H9 (cell line): ENCODE data around the gene TMC2. TPM values are rescaled to one million over a fixed set of nuclear protein-coding genes. Genes with fewer than 3 reads are reported as not detected.

ENCODE experiments used
- DNase-seq: peaks from one replicate; pipeline ENCODE4 v3.0.0-alpha.2; 2017
- H2AFZ ChIP-seq: one replicate; pipeline ENCODE4 v1.6.1; 2013; ENCODE audit warnings: mild to moderate bottlenecking, low read length, control low read depth, moderate library complexity
- H2AK5ac ChIP-seq: 2 replicates; pipeline ENCODE4 v1.6.1; 2013; ENCODE audit warnings: low read length, control low read depth, mixed read lengths; ENCODE audit not compliant: insufficient read length
- H2BK120ac ChIP-seq: one replicate; pipeline ENCODE4 v1.6.1; 2013; ENCODE audit warnings: low read depth, mild to moderate bottlenecking, low read length, control low read depth, inconsistent platforms; ENCODE audit not compliant: poor library complexity, severe bottlenecking
- H2BK12ac ChIP-seq: 2 replicates; pipeline ENCODE4 v1.6.1; 2013; ENCODE audit warnings: low read length, control low read depth, mixed read lengths, low read depth; ENCODE audit not compliant: insufficient read length
- H2BK15ac ChIP-seq: 2 replicates; pipeline ENCODE4 v1.6.1; 2013; ENCODE audit warnings: low read depth, low read length, control low read depth
- H2BK20ac ChIP-seq: one replicate; pipeline ENCODE4 v1.6.1; 2013; ENCODE audit warnings: low read depth, mild to moderate bottlenecking, low read length, control low read depth, inconsistent platforms; ENCODE audit not compliant: poor library complexity, severe bottlenecking
- H2BK5ac ChIP-seq: 2 replicates; pipeline ENCODE4 v1.6.1; 2013; ENCODE audit warnings: low read length, control low read depth, mixed read lengths; ENCODE audit not compliant: insufficient read length
- H3K14ac ChIP-seq: 2 replicates; pipeline ENCODE4 v1.6.1; 2013; ENCODE audit warnings: low read length, control low read depth; ENCODE audit not compliant: insufficient read depth
- H3K18ac ChIP-seq: 2 replicates; pipeline ENCODE4 v1.6.1; 2013; ENCODE audit warnings: low read depth, mild to moderate bottlenecking, mixed read lengths, low read length, control low read depth; ENCODE audit not compliant: insufficient read length
- H3K23ac ChIP-seq: 2 replicates; pipeline ENCODE4 v1.6.1; 2013; ENCODE audit warnings: low read length, control low read depth, mixed read lengths, low read depth; ENCODE audit not compliant: insufficient read length
- H3K23me2 ChIP-seq: 2 replicates; pipeline ENCODE4 v1.6.1; 2013; ENCODE audit warnings: low read depth, mild to moderate bottlenecking, mixed read lengths, low read length, control low read depth; ENCODE audit not compliant: insufficient read length, poor library complexity, severe bottlenecking
- H3K27ac ChIP-seq: 2 replicates; pipeline ENCODE4 v1.5.1; 2013; ENCODE audit warnings: low read length, control low read depth, mixed read lengths, low read depth; ENCODE audit not compliant: insufficient read length
- H3K27me3 ChIP-seq: 2 replicates; pipeline ENCODE4 v1.6.1; 2013; ENCODE audit warnings: low read length, control low read depth, inconsistent platforms; ENCODE audit not compliant: insufficient read depth
- H3K4ac ChIP-seq: 2 replicates; pipeline ENCODE4 v1.6.1; 2013; ENCODE audit warnings: low read depth, mild to moderate bottlenecking, control low read depth, inconsistent platforms, low read length, moderate library complexity
- H3K4me1 ChIP-seq: 2 replicates; pipeline ENCODE4 v1.6.1; 2013; ENCODE audit warnings: low read length, control low read depth, inconsistent platforms; ENCODE audit not compliant: insufficient read depth
- H3K4me2 ChIP-seq: 2 replicates; pipeline ENCODE4 v1.6.1; 2013; ENCODE audit warnings: low read length, control low read depth, mixed read lengths; ENCODE audit not compliant: insufficient read length, insufficient read depth
- H3K56ac ChIP-seq: 2 replicates; pipeline ENCODE4 v1.6.1; 2013; ENCODE audit warnings: low read depth, mild to moderate bottlenecking, mixed read lengths, low read length, control low read depth; ENCODE audit not compliant: insufficient read length
- H3K79me1 ChIP-seq: 2 replicates; pipeline ENCODE4 v1.6.1; 2013; ENCODE audit warnings: low read depth, mild to moderate bottlenecking, moderate library complexity, low read length, control low read depth, inconsistent platforms; ENCODE audit not compliant: insufficient read depth, poor library complexity, severe bottlenecking
- H3K79me2 ChIP-seq: 2 replicates; pipeline ENCODE4 v1.6.1; 2013; ENCODE audit warnings: low read length, control low read depth, inconsistent platforms; ENCODE audit not compliant: insufficient read depth
- H3K9ac ChIP-seq: 2 replicates; pipeline ENCODE4 v1.6.1; 2013; ENCODE audit warnings: low read length, control low read depth, mixed read lengths; ENCODE audit not compliant: insufficient read length; ENCODE audit errors: extremely low read depth
- H3K9me3 ChIP-seq: one replicate; pipeline ENCODE4 v1.6.1; 2013; ENCODE audit warnings: low read depth, low read length, inconsistent platforms; ENCODE audit not compliant: control insufficient read depth
- H3T11ph ChIP-seq: one replicate; pipeline ENCODE4 v1.6.1; 2013; ENCODE audit warnings: mild to moderate bottlenecking, low read length, control low read depth, inconsistent platforms
- H4K20me1 ChIP-seq: one replicate; pipeline ENCODE4 v1.6.1; 2013; ENCODE audit not compliant: control insufficient read depth, insufficient read length, insufficient read depth
- H4K5ac ChIP-seq: 2 replicates; pipeline ENCODE4 v1.6.1; 2013; ENCODE audit warnings: low read depth, mild to moderate bottlenecking, mixed read lengths, low read length, control low read depth; ENCODE audit not compliant: insufficient read length
- H4K8ac ChIP-seq: replicated peaks from 2 replicates; pipeline ENCODE4 v1.6.1; 2013; ENCODE audit warnings: low read length, control low read depth, mixed read lengths, low read depth; ENCODE audit not compliant: insufficient read length
- H4K91ac ChIP-seq: 2 replicates; pipeline ENCODE4 v1.6.1; 2013; ENCODE audit warnings: low read depth, mild to moderate bottlenecking, moderate library complexity, mixed read lengths, low read length, control low read depth; ENCODE audit not compliant: insufficient read length
- H3K27ac Mint-ChIP-seq, 3 experiments: 2 replicates in 2 of 3; 3 replicates in 1 of 3; pipeline ENCODE4 v1.8.0; 2020 to 2021; ENCODE audit warnings: mixed read lengths in 3 of 3, mild to moderate bottlenecking in 1 of 3, moderate library complexity in 1 of 3
- H3K27me3 Mint-ChIP-seq: 2 replicates; pipeline ENCODE4 v1.8.0; 2021; ENCODE audit warnings: low read depth, mild to moderate bottlenecking, moderate library complexity, mixed read lengths
- H3K36me3 Mint-ChIP-seq, 3 experiments: 2 replicates in 2 of 3; 3 replicates in 1 of 3; pipeline ENCODE4 v1.8.0; 2020 to 2021; ENCODE audit warnings: low read depth in 3 of 3, mixed read lengths in 3 of 3; ENCODE audit not compliant: insufficient read depth in 1 of 3
- H3K4me1 Mint-ChIP-seq, 2 experiments: 2 replicates each; pipeline ENCODE4 v1.8.0; 2020; ENCODE audit warnings: mixed read lengths in 2 of 2
- H3K4me3 Mint-ChIP-seq, 2 experiments: 2 replicates in 1 of 2; 3 replicates in 1 of 2; pipeline ENCODE4 v1.8.0; 2020 to 2021; ENCODE audit warnings: mild to moderate bottlenecking in 2 of 2, mixed read lengths in 2 of 2, moderate library complexity in 1 of 2
- H3K9me3 Mint-ChIP-seq, 2 experiments: 2 replicates in 1 of 2; 3 replicates in 1 of 2; pipeline ENCODE4 v1.8.0; 2020; ENCODE audit warnings: mild to moderate bottlenecking in 2 of 2, mixed read lengths in 2 of 2, moderate library complexity in 1 of 2
- WGBS: extraction: QIAGEN DNeasy Blood & Tissue Kit; methylation state at CpG from one replicate; pipeline ENCODE4 v1.1.7; 2013; ENCODE audit warnings: missing lambda C conversion rate, low lambda C conversion rate, mixed read lengths; ENCODE audit not compliant: insufficient read length; ENCODE audit errors: extremely low coverage; 5-methylcytosine and 5-hydroxymethylcytosine counted together
- total RNA-seq: library from RNA; stranded (reverse); gene quantifications from 2 replicates; pipeline ENCODE4 v1.2.1, GENCODE V29; 2021
- TF ChIP-seq, protein P1 (sequence below): fragments of 200-600 bp; sonication (generic); conservative IDR thresholded peaks from 3 replicates; pipeline ENCODE4 v1.8.0; 2021; ENCODE audit warnings: antibody characterized with exemption, mild to moderate bottlenecking

TMC2 gene
- total RNA-seq, 1 experiment from 2014 or later, result not detected

DNA sequence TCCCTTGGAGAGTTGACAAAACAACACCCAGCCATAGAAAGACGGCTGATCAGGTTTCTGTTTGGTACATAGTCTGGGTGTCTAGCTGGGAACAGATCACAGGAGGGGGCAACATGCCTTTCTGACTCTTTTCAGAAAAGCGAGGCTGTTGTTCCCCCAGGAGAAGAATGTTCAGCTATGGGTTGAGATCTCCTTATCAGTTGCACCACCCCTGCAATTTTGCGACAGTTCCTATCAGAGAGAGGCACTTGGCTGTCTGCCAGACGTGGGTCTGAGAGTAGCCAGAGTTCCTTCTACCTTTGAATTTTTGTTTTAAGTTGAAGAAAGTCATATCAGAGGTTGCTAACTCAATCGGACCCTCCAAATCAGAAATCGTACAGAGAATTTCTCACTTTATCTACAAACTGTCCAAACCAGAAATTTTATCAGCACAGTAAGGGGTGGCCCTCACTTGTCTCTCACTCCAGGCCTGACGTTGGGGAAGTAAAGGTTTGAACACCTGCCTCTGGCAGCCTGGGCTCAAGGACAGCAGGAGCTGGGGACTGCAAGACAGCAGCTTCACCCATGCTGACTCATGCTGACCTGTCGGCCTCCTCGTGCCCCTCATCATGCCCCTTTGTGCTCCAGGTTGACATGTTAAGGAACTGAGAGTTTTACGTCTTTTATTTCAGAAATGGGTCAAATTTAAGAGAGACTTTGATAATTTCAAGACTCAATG is 42.3 kb downstream of the TMC2 start:
- H2AFZ ChIP-seq, result no peak overlapping the region
- TF ChIP-seq, protein P1, sequence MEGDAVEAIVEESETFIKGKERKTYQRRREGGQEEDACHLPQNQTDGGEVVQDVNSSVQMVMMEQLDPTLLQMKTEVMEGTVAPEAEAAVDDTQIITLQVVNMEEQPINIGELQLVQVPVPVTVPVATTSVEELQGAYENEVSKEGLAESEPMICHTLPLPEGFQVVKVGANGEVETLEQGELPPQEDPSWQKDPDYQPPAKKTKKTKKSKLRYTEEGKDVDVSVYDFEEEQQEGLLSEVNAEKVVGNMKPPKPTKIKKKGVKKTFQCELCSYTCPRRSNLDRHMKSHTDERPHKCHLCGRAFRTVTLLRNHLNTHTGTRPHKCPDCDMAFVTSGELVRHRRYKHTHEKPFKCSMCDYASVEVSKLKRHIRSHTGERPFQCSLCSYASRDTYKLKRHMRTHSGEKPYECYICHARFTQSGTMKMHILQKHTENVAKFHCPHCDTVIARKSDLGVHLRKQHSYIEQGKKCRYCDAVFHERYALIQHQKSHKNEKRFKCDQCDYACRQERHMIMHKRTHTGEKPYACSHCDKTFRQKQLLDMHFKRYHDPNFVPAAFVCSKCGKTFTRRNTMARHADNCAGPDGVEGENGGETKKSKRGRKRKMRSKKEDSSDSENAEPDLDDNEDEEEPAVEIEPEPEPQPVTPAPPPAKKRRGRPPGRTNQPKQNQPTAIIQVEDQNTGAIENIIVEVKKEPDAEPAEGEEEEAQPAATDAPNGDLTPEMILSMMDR, result no peak
- H3K4me2 ChIP-seq, result no peak overlapping the region
- H3K4me1 ChIP-seq, result no peaks in the 10 kb centered on the region
- H3K9ac ChIP-seq, result no peak overlapping the region
- no peak overlapping the region for H4K5ac ChIP-seq
- no CpG with 5 or more reads among the region's 10 CpGs for WGBS
- Mint-ChIP-seq H3K27me3 (peaks cover 14% of the 10 kb centered on the region), H3K4me1 (no peaks in the 10 kb centered on the region), H3K27ac (peak overlapping the region in 1 of 3 experiments; percentile 72; a peak in 1 of 7 replicates), H3K9me3 (no peaks in the 10 kb centered on the region), H3K36me3 (no peaks in the 10 kb centered on the region), H3K4me3 (no peak overlapping the region)
- H4K20me1 ChIP-seq, result no peaks in the 10 kb centered on the region
- no peaks in the 10 kb centered on the region for H3K27me3 ChIP-seq
- no peak overlapping the region for H2BK5ac ChIP-seq
- no peak overlapping the region for H3K56ac ChIP-seq
- no peak overlapping the region for H3K18ac ChIP-seq
- no peak overlapping the region for H2BK120ac ChIP-seq
- H2BK12ac ChIP-seq, result no peak overlapping the region
- H3K4ac ChIP-seq, result no peak overlapping the region
- no peak overlapping the region for H4K8ac ChIP-seq
- H3K79me1 ChIP-seq, result no peaks in the 10 kb centered on the region
- H3K14ac ChIP-seq, result no peak overlapping the region
- H3K27ac ChIP-seq, result no peak overlapping the region
- no peak overlapping the region for H3T11ph ChIP-seq
- no peak for DNase-seq
- no peak overlapping the region for H2BK15ac ChIP-seq
- H2BK20ac ChIP-seq, result no peak overlapping the region
- H3K79me2 ChIP-seq, result no peaks in the 10 kb centered on the region
- no peak overlapping the region for H4K91ac ChIP-seq
- no peaks in the 10 kb centered on the region for H3K9me3 ChIP-seq
- H3K23me2 ChIP-seq, result no peaks in the 10 kb centered on the region
- H2AK5ac ChIP-seq, result no peak overlapping the region
- H3K23ac ChIP-seq, result no peak overlapping the region
